Stomach (tissue), 9 donors: ENCODE measurements around the gene FAM89A. TPM values are rescaled to one million over a fixed set of nuclear protein-coding genes. Genes with fewer than 3 reads are reported as not detected.
A peak's percentile ranks its signal among the peaks of the same experiment; 100 is the strongest.

Source experiments
- DNase-seq, 2 donors: peaks; one replicate each; pipeline versions ENCODE4 v3.0.0 to v3.0.0-alpha.2; 2013 to 2019
- H3K27ac ChIP-seq, 5 donors: fragments of 200-600 bp in 4 of 5; sonication (generic) in 4 of 5; one replicate each; pipeline ENCODE4 v1.5.1; 2013 to 2019; ENCODE audit warnings: mild to moderate bottlenecking in 1 of 5, moderate library complexity in 1 of 5
- H3K27me3 ChIP-seq, 3 donors: fragments of 200-600 bp; sonication (generic); one replicate each; pipeline ENCODE4 v1.5.1; 2017 to 2019; ENCODE audit warnings: mixed run types in 1 of 3
- H3K36me3 ChIP-seq, 4 donors: fragments of 200-600 bp; sonication (generic); 1 replicate in 3 of 4; 2 replicates in 1 of 4; pipeline ENCODE4 v1.5.1; 2016 to 2019
- H3K4me1 ChIP-seq, 4 donors: fragments of 200-600 bp; sonication (generic); one replicate each; pipeline ENCODE4 v1.5.1; 2016 to 2019
- H3K4me3 ChIP-seq, 4 donors: fragments of 200-600 bp; sonication (generic) in 3 of 4; one replicate each; pipeline ENCODE4 v1.5.1; 2016 to 2019; ENCODE audit warnings: mild to moderate bottlenecking in 1 of 4
- H3K9me3 ChIP-seq, 4 donors: fragments of 200-600 bp; sonication (generic); one replicate each; pipeline ENCODE4 v1.5.1; 2016 to 2019
- CTCF ChIP-seq, 7 experiments: fragments of 450-650 bp in 4 of 7; fragments of 200-600 bp in 3 of 7; sonication (generic) in 3 of 7; IDR thresholded peaks; one replicate each; pipeline ENCODE4 v1.5.1; 2016 to 2019; ENCODE audit warnings: antibody characterized with exemption in 7 of 7, control low read depth in 2 of 7, mild to moderate bottlenecking in 1 of 7
- EP300 ChIP-seq: sonication (generic); formaldehyde crosslinking; IDR thresholded peaks from one replicate; pipeline ENCODE4 v1.6.1; 2017; ENCODE audit warnings: antibody characterized with exemption
- POLR2A ChIP-seq, 4 donors: fragments of 450-650 bp; IDR thresholded peaks; one replicate each; pipeline ENCODE4 v1.6.1; 2016; ENCODE audit warnings: antibody characterized with exemption in 4 of 4, control low read depth in 2 of 4, mild to moderate bottlenecking in 1 of 4, moderate library complexity in 1 of 4
- POLR2AphosphoS5 ChIP-seq, 3 donors: sonication (generic); formaldehyde crosslinking; IDR thresholded peaks; one replicate each; pipeline ENCODE4 v1.6.1; 2016; ENCODE audit warnings: antibody characterized with exemption in 3 of 3
- WGBS, 5 donors: extraction: QIAGEN DNeasy Blood & Tissue Kit in 3 of 5; methylation state at CpG; one replicate each; pipeline versions ENCODE4 v1.1.5 to v1.1.7; 2013 to 2018; 5-methylcytosine and 5-hydroxymethylcytosine counted together
- intact Hi-C: fragments of 100-400 bp; cut with DNase I; formaldehyde crosslinking; loops from one replicate; pipeline ENCODE4 v1.15.1; 2023; ENCODE audit warnings: low total_unique reads
- polyA plus RNA-seq, 3 donors: library from polyadenylated mRNA; stranded (reverse); fragments of 200-250 nt; gene quantifications; one replicate each; pipeline ENCODE4 v1.2.3, GENCODE V29; 2013
- total RNA-seq, 5 donors: library from RNA; depleted of rRNA; stranded (reverse); fragments of >200 nt; gene quantifications; one replicate each; pipeline versions ENCODE4 v1.1.0 to v1.2.3, GENCODE V29; 2014 to 2016
- donor health status: healthy with polysubstance abuse.
- donor health status: Bipolar disorder and iron deficiency.
- donor health status: healthy.

The FAM89A gene
- total and polyA plus RNA-seq, 8 donors, result 0.89 to 31.9 (median 20.0) TPM

GRCh38 chr1:230994860-230995259 is 45.2 kb downstream of the FAM89A start:
- Histone ChIP-seq H3K36me3 (peaks cover 44 to 79% (median 64%) of the 10 kb centered on the region in 4 donors), H3K4me1 (peaks cover 0 to 21% (median 16%) of the 10 kb centered on the region in 4 donors), H3K9me3 (no peaks in the 10 kb centered on the region), H3K27ac (no peak overlapping the region), H3K27me3 (no peaks in the 10 kb centered on the region), H3K4me3 (no peak overlapping the region)
- no peak for DNase-seq
- TF ChIP-seq CTCF (IDR thresholded peaks at IDR 0.05), result no peak
- TF ChIP-seq EP300, result no peak
- no peak for TF ChIP-seq POLR2A (IDR thresholded peaks at IDR 0.05)
- TF ChIP-seq POLR2AphosphoS5 (IDR thresholded peaks at IDR 0.05), result no peak
- intact Hi-C loops, result no loop called here
- whole genome bisulfite sequencing, 5 donors, result 96 to 100% (median 97%) methylated on average over 1 of the region's 1 CpG

GRCh38 chr1:230992100-230992774 is 47.8 kb downstream of the FAM89A start:
- Histone ChIP-seq H3K4me1 (peaks cover 0 to 32% (median 19%) of the 10 kb centered on the region in 4 donors), H3K36me3 (peaks cover 18 to 52% (median 40%) of the 10 kb centered on the region in 4 donors), H3K9me3 (no peaks in the 10 kb centered on the region), H3K4me3 (no peak overlapping the region), H3K27ac (peak overlapping the region; percentile 49 to 71 (median 61)), H3K27me3 (no peaks in the 10 kb centered on the region)
- 33 to 70% (median 45%) methylated on average over 7 of the region's 7 CpGs for WGBS, 5 donors
- peak; percentile 40 to 75 for DNase-seq
- intact Hi-C loops, result no loop called here
- TF ChIP-seq CTCF (IDR thresholded peaks at IDR 0.05) (no peak), EP300 (no peak), POLR2AphosphoS5 (IDR thresholded peaks at IDR 0.05) (peak in 1 of 3 donors; percentile 59), POLR2A (IDR thresholded peaks at IDR 0.05) (no peak)

- Histone ChIP-seq H3K27me3 (no peaks in the 10 kb centered on the region), H3K4me3 (no peak overlapping the region), H3K4me1 (peaks cover 0 to 47% (median 32%) of the 10 kb centered on the region in 4 donors), H3K27ac (no peak overlapping the region), H3K9me3 (no peaks in the 10 kb centered on the region), H3K36me3 (peaks cover 0 to 23% (median 18%) of the 10 kb centered on the region in 4 donors)
- no peak for DNase-seq
- TF ChIP-seq EP300 (no peak), POLR2A (IDR thresholded peaks at IDR 0.05) (no peak), CTCF (IDR thresholded peaks at IDR 0.05) (no peak), POLR2AphosphoS5 (IDR thresholded peaks at IDR 0.05) (no peak)
- intact Hi-C loops, result no loop called here
- 42 to 66% (median 50%) methylated on average over 3 of the region's 3 CpGs for WGBS, 5 donors
Measured at GRCh38 chr1:230987448-230987847, 52.6 kb downstream of the FAM89A start.

DNA sequence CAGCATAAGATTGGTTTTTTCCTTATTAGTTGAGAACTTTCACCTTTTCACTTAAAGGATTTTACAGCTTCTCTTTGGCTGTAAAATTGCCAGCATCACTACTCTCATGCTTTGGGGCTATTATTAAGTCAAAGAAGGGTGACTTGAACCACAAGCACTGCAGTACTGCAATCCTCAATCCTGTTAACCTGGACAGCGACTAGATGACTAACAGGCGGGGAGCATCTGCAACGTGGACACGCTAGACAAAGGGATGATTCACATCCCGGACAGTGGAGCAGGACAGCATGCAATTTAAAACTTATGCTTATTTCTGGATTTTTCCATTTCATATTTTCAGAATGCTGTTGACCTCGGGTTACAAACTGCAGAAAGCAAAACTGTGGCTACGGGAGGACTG is 53.1 kb downstream of the FAM89A start:
- Histone ChIP-seq H3K4me1 (peaks cover 0 to 46% (median 29%) of the 10 kb centered on the region in 4 donors), H3K36me3 (peaks cover 0 to 21% (median 13%) of the 10 kb centered on the region in 4 donors), H3K4me3 (no peak overlapping the region), H3K9me3 (no peaks in the 10 kb centered on the region), H3K27me3 (no peaks in the 10 kb centered on the region), H3K27ac (no peak overlapping the region)
- TF ChIP-seq POLR2AphosphoS5 (IDR thresholded peaks at IDR 0.05) (no peak), EP300 (no peak), CTCF (IDR thresholded peaks at IDR 0.05) (no peak), POLR2A (IDR thresholded peaks at IDR 0.05) (no peak)
- DNase-seq, result no peak
- intact Hi-C loops, result no loop called here
- 82 to 88% (median 85%) methylated on average over 7 of the region's 7 CpGs for WGBS, 5 donors
